ENCODE measurements around the gene GATA5.

DNA sequence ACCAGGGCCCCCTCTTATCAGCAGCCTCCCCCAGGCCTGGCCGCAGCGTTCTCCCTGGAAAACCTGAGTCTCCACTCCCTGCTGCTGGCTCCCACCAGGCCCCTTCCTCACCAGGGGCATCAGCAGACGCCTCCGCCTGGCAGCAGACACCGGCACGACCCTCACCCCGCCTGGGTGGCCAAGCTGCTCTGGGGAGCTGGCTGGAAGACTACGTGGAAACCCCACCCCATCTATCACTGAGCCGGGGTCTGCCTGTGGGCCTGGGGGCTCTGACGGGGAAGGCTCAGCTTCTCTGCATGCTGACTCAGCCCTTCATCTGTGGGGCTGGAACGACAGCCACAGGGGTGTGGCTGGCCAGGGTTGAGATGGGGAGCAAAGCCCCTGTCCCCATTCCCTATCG, 29.3 kb downstream of the GATA5 start:
- TF ChIP-seq, protein P1, sequence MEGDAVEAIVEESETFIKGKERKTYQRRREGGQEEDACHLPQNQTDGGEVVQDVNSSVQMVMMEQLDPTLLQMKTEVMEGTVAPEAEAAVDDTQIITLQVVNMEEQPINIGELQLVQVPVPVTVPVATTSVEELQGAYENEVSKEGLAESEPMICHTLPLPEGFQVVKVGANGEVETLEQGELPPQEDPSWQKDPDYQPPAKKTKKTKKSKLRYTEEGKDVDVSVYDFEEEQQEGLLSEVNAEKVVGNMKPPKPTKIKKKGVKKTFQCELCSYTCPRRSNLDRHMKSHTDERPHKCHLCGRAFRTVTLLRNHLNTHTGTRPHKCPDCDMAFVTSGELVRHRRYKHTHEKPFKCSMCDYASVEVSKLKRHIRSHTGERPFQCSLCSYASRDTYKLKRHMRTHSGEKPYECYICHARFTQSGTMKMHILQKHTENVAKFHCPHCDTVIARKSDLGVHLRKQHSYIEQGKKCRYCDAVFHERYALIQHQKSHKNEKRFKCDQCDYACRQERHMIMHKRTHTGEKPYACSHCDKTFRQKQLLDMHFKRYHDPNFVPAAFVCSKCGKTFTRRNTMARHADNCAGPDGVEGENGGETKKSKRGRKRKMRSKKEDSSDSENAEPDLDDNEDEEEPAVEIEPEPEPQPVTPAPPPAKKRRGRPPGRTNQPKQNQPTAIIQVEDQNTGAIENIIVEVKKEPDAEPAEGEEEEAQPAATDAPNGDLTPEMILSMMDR (IDR thresholded peaks at IDR 0.05; ENCODE audit: extremely low read depth in 1 of 2, insufficient read depth in 1 of 2, low read depth in 1 of 2, low read length in 2 of 2): no peak
- TF ChIP-seq EZH2 (IDR thresholded peaks at IDR 0.05; ENCODE audit: borderline replicate concordance, low read depth, low read length, severe bottlenecking) (no peak), POLR2A (IDR thresholded peaks at IDR 0.05; ENCODE audit: low read depth, low read length) (no peak), POLR2AphosphoS5 (IDR thresholded peaks at IDR 0.05; ENCODE audit: insufficient read depth, low read depth, low read length) (no peak), GATA2 (IDR thresholded peaks at IDR 0.05; ENCODE audit: insufficient read depth, insufficient read length, low read depth, low read length) (no peak), FOS (IDR thresholded peaks at IDR 0.05; ENCODE audit: borderline replicate concordance, insufficient read depth, low read length) (no peak)
- TF ChIP-seq, protein P2, sequence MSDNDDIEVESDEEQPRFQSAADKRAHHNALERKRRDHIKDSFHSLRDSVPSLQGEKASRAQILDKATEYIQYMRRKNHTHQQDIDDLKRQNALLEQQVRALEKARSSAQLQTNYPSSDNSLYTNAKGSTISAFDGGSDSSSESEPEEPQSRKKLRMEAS (IDR thresholded peaks at IDR 0.05; ENCODE audit: insufficient read depth, insufficient read length): no peak

Measured in endothelial cell of umbilical vein (primary cell).